Stimulated activated naive CD4-positive, alpha-beta T cell treated with Interleukin-2 at 50 U/mL for 16 hours (primary cell): ENCODE measurements around the gene SPON2.
A peak's percentile ranks its signal among the peaks of the same experiment; 100 is the strongest.

Source experiments
- DNase-seq: peaks from one replicate; lab custom pipeline; 2025; lab: John Stamatoyannopoulos, UW

SPON2 gene

DNA sequence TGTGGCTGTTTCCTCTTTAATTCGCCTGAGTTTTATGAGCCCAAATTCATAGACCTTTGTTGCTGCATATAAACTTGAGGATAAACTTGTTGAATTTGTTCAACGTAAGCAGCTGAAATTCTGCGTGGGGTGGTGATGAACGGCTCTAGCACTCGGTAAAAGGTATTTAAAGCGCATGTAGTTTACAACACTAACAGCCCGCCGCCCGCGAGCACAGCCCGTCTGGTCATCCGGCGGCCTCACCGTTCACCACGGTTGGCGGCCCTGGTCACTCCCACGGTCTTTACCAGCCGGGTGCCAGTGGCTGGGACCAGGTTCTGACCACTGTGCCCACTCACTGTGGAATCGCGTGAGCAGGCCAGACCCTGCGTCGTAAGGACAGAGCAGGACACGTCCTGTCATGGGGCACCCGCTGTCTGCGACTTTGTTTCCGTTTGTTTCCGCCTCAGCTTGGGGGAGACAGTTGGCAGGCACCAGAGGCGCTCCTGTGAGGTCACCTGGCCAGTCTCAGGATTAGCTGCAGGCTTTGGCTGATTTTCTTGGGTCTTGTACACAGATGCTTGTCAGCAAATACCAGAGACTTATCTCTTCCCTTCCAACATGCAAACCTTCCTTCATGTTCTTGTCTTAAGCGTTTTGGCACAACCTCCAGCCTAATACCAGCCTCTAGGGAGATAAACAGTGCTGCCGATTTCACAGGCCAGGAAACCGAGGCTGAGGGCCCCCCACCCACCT lies 36.8 kb upstream of the SPON2 start:
- DNase-seq: no peak

DNA sequence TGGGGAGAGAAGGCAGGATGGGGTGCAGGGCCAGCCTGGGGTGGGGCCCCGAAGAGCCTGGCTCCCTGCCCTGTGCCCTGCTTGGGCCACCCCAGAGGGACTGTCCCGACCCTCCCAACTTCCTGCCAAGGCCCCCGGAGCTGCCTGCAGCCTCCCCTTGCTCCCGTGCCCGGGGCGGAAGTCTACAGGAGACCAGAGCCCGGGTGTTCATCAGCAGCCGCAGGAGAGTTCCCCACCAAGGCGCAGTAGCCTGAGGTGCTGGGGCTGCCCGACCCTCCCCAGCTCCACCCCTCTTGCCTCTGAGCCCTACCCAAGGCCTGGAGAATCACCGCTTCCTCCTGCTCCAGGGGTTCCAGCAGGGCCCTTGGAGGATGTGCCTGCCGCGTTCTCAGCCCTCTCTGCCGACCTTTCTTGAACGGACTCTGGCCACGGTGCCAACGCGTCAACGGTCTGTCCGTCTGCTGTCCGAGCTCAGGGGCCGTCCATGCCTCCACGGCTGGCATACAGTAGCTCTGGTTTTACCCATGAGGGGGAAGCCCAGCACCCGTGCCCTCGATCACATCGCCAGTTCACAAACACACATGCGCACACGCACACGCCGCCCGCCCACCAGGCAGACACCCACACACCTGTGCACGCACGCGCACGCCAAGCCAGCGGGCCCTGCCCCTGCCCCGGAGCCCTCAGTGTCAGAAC lies 36.0 kb upstream of the SPON2 start:
- DNase-seq: no peak

DNA sequence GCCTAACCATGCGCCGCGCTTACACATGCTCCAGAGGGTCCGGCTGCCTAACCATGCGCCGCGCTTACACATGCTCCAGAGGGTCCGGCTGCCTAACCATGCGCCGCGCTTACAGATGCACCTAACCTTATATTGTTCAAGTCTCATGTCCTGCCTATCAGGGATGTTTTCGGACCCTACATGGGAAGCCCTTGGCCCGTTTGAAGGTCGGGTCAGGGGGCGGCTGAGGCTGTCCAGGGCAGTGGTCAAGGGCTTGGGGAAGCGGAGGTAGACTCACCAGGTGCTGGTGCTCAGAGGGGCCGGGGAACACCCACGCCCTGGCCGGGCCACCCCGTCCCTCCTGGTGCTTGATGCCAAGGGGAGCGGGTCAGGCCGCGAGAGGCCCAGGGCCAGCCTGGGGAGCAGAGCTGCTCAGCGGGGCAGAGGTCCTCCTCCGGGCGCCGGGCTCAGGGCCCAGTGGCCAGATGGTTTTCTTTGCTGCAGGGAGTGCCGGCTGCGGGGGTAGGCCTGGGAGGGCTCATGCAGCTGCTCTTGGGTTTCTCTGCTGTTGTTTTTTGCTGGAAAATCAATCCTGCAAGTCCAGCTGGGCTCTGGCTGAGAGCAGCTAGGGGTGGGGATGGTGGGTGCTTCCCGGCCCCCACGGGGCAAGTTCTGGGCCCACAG lies 35.4 kb upstream of the SPON2 start:
- DNase-seq: no peak

DNA sequence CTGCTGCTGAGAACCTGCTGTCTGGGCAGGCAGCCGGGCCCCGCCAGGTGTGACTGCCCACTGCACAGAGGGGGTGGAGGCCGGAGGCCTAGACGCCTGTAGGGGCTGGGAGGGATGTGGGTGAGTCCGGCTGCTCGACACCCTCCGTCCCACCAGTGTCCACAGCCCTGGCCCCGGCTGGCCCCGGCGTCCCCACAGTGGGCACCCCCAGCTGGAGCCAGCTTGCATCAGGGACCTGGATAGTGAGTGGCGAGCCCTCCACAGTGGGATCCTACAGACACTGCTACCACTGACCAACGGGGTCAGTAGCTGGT lies 34.7 kb upstream of the SPON2 start:
- no peak for DNase-seq

DNA sequence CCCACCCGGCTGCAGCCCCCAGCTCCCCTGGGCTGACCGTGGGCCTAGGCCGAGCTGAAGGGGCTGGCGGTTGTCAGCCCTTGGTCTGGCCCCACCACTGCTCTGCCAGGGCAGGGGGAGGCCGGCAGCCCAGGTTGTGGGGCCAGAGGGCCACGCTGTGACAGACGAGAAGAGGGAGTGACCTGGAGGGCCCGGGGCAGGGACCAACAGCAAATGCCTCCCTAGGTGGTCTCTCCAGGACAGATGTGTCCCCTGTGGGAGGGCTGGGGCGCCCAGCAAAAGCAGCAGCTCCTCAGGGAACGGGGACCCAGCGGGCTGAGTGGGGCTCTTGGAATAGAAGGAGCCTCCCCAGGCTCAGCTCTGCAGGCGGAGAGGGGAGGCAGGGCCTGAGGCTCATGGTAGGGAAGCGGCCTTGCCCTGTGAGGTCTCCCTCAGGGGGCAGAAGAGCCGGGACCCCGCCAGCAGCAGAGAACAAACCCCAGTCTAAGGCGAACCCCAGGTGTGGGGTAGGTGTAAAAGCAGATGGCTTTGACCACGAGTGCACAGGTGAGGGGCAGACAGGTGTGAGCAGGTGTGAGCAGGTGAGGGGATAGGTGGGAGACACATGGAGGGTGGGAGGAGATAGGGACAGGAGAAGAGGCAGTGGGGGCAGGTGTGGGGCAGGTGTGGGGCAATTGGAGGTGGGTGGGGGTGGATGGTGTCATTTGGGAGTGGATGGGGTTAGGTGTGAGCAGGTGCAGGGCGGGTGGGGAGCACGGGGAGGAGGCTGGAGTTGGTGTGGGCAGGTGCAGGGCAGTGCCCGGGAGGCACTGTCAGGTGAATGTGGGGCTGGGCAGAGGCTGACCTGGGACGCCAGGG lies 34.1 kb upstream of the SPON2 start:
- no peak for DNase-seq

DNA sequence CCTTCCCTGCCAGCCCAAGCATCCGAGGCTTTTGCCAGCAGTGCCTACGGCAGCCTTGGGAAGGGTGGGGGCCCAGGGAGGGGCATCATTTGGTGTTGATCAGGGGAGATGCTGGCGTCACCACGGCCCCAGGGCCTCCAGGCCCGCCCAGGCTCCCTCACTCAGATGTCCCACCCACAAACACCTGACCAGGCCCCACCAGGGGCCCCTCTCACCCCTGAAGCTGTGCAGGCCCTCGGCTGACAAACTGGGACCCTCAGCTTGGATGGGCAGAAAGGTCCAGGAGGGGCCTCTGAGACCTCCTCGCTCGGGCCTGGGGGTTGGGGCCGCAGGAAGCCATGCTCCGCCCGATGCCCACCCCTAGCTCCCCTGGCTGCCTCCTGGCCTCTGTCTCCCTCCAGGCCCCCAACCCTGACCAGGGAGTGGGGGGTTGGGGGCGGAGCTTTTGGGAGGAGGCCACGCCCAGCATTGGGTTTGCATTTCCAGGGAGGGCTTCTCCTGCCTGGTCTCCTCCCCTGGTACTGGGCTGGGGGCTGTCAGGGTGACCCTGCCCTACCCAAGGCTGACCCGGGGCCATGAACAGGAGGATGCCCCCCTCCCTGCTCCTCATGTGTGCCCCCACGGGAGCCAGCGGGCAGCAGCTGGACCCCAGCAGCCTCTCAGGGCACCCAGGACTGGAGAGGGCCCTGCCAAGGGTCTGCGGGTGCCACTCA lies 33.4 kb upstream of the SPON2 start:
- no peak for DNase-seq

DNA sequence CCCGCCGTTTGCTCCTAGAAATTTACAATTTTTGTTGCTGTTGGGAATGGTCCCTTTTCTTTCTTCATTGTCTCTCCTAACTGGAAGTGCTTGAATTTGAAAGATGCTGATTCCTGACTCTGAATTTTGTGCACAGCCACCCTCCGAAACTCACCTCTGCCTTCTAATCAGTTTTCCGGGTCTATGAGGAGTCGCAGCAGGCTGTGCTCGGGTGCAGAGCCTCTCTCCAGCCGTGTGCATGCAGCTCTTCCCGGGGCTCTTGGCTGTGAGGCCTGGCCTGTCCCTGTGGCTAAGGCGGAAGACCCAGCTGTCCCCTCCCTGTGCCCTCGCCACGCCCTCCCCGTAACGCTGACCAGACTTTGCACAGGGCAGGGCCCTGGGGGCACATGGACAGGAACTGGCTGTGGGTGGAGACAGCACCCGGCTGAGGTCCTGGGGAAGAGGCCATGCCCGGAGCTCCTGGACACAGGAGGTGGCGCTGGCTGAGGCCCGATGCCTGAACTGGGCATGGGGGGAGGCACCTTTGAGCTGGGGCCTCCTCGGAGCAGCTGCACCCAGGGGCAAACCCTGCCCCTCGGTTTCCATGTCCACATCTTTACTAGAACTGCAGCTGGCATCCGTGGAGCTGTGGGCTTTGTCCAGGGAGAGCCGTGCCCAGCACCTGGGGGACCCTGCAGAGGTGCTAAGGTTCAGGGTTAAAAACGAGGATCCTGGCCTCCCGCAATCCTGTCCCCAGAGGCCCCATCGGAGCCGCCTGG lies 32.6 kb upstream of the SPON2 start:
- no peak for DNase-seq

DNA sequence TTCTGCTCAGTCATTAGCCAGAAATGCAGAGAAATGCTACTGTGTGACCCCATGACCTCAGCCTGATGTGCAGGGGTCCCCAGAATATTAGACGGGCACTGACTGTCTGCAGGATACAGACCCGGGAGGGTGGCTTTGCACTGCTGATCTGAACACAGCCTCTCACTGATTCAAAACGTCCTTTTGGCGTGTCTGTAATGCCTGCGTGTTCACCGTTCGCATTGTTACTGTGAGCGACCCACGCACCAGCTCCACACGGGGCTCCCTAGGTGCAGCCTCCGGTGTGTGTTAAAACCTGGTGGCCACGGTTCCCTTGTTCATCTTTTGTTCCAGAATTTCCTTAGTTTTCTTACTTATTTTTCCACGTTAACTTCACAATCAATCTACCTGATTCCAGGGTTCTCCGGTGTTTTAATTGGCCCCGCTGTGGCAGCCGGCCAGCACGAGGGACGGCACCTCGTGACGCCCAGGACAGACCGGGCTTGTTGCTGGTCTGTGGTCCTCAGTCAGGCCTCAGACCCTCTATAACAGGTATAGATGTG lies 32.0 kb upstream of the SPON2 start:
- DNase-seq: no peak

DNA sequence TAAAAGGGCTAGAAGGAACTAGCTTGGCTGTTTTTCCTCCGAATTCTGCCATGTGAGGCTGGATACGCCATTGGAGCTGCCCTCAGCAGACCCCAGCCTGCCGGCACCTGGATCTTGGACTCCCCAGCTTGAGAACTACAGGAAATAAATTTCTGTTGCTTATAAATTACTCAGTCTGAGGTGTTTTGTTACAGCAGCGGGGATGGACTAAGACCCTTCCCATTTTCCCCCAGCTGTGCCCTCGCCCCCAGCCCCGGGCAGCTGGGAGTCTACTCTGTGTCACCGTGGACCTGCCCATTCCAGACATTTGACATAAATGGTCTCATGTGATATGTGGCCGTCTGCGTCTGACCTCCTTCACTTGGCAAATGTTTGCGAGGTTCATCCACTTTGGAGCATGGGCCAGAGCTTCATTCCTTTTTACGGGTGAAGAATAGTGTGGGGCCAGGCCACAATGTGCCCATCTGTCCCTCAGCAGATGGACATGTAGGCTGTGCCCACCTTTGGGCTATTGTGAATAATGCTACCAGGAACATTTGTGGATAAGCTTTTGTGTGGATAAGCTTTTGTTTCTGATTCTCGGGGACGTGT lies 30.7 kb upstream of the SPON2 start:
- DNase-seq: no peak

DNA sequence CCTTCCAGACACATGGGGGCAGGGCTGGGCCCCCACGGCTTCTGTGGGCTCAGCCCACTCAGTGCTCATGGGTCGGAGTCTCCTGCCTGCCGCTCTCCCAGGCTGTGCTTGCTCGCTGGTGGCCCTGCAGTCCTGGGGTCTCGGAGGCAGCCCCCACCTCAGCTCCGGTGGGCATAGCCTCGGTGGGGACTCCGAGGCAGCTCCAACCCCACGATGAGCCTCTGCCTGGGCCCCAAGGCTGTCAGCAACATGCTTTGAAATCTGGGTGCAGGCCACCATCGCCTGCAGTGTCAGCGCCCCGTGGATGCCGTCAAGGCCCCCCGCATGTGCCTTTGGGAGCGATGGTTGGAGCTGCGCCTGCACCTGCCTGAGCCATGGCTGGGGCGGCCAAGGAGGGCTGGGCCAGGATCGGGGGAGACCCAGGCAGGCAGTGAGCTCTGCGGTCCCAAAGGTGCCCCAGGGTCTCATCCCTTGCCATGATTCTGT lies 30.2 kb upstream of the SPON2 start:
- DNase-seq: no peak

DNA sequence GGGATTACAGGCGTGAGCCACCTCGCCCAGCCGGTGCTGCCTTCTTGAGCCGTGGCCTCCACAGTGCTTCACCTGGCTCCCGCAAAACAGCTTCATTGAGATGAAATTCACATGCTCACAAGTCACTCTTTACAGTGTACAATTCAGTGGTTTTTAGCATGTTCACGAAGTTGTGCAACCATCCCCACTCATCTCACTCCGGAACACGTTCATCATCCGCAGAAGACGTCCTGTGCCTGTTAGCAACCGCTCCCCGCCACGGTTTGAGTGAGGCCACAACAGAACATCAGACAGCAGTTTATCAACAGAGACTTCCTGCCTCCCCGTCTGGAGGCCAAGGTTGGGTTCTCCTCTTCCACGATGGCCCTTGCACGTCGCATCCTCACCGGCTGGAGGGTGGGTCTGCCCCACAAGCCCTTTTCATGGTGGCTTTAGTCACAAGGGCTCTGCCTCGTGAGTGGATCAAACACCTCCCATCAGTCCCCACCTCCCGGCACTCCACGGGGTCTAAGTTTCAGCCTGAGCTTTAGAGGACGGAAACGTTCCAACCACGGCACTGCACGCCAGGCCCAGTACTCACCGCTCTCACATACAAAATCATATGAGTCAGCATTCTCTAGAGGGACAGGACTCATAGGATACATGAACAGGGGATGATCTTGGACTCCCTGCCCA lies 29.6 kb upstream of the SPON2 start:
- DNase-seq: peak; percentile 78

DNA sequence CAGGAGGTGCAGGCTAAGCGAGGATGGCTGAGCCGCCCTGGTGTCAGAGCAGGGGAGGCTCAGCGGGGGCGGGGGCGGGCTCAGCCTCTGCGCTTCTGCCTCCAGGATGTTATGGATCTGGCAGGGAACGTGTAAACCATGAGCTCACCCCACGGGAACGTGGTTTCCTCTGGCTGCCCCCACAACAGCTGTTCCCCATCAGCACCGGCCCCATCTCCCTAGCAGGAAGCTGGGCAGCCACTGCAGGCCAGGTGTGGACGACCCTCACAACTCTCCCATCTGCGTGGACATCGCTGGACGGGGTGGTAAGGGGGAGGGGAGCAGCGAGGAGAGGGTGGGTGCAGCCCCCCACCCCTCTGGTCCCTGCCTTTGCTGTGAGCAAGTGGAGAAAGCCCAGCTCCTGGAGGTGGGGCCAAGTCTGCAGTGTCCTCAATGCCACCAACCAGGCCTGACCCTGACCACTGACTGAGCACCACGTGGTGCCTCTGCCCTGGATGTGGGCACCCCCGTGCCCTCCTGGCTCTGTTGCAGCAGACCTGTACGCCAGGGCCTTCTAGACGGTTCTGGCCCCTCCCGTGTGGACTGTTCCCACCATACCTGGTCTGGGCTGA lies 28.1 kb upstream of the SPON2 start:
- DNase-seq: no peak

DNA sequence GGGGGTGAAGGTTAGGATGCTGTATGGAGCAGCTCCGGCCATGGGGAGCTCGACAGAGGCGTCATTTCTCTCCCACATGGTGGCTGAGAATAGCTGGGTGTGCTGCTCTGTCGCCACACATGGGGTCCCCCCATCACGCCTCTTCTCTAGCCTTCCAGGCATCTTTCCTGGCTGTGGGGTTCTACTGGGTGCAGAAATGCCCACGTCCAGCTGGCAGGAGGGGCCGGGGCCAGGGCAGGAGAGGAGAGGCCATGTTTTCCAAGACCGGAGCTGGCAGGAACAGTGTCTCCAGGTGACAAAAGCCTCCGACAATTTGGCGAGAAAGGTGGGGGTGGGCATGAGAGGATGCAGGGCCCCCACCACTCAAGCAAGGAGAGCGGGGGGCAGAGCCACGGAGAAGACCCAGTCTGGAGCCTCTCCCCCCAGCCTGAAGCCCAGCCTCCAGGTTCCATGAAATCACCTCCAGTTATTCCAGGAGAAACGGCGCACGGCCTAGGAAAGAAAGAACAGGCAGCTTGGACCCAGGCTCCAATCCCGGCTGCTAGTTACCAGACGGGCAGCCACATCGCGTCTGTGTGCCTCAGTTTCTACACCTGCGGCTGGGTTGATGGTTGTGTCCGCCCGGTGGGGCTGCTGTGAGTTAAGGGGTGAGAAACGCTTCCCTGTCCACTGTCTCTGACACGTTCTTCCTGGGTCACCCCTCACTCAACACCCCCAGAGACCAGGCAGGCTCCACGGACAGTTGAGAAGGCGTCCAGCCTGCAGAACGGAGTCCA lies 27.4 kb upstream of the SPON2 start:
- DNase-seq: no peak

DNA sequence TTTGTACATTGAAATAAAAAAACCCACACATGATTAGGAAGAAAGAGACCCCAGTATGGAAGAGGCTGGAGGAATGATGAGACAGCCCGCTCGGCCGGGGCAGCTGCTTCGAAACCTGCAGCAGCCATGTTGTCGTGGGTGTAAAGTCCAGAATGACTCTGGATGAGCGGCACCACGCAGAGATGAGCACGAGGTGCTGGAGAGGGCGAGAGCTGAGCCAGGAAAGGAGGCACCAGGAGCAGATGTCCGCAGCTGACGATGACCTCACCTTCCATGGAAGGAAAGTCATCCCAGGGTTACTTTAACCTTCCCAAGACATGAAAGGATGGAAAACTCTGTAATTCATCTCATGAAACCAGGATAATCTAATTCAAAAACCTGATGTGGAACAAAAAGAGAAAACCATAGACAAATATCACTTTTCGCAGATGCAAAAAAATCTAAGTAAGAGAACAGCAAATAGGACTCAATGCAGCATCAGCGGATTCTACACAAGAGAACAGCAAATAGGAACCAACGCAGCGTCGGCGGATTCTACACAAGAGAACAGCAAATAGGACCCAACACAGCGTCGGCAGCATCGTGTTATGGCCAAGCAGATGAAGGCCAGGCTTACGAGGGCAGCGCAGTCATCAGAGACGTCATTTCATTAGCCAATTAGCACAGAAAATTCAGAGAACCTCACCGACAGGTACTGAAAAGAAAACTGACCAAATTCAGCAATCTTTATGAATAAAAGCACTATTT lies 25.9 kb upstream of the SPON2 start:
- DNase-seq: no peak

DNA sequence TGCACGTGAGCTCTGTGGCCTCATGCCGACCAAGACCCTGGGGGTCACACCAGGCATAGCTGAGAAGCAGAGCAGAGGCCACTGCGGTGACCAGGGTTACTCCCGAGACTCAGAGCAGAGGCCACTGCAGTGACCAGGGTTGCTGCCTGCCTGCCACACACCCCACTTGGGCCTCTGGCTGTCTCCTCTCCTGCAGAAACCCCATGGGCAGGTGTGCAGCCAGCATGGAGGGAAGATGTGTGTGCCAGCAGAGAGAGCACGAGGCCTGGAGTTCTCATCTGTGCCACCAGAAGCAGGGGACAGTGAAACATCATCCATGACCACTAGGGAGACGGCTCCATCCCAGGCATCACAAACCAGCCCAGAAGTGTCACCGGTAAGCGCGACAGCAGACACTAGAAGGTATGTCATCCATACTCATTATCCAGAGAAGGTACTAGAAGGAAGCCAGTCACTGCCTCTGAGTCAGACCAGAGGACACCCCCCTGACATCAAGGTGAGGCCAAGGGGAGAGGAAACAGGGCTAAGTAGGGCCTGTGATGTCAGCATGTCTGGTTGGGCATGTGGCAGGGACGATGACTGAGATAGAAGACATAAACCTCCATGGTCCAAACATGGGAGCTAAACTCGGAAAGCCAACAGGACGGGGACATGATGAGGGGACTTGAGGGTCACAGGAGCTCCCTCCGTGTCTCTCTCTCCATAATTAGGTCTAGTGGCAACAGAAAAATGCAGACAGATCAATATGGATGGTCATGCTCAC lies 24.2 kb upstream of the SPON2 start:
- no peak for DNase-seq

DNA sequence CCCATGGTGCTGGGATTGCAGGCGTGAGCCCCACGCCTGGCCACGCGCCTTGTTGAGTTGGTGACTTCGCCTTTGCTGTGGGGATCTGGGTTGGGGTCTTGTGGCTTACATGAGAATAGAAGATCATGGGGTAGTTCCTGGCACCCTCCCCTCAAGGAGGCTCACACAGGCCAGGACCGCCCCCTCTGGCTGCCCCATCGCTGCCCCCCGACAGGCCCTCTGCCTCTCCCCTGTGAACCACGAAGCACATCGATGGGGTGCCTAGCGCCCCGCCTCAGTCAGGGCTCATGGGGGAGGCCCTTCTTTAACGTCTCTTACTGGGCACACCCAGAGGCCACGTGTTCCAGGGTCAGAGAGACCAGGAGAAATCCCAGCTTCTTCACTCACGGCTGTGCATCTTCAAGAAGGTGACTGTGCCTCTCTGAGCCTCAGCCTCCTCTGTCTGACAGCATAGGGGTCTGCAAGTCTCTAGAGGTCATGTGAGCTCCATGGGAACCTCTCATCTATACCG lies 23.6 kb upstream of the SPON2 start:
- DNase-seq: no peak
